ENCODE data around the gene BBX. TPM values are rescaled to one million over a fixed set of nuclear protein-coding genes. Genes with fewer than 3 reads are reported as not detected.

The BBX gene
- total and polyA plus RNA-seq, 2 of the 4 experiments (the other 2 are of a cell fraction) = 13.6 to 107 TPM

DNA sequence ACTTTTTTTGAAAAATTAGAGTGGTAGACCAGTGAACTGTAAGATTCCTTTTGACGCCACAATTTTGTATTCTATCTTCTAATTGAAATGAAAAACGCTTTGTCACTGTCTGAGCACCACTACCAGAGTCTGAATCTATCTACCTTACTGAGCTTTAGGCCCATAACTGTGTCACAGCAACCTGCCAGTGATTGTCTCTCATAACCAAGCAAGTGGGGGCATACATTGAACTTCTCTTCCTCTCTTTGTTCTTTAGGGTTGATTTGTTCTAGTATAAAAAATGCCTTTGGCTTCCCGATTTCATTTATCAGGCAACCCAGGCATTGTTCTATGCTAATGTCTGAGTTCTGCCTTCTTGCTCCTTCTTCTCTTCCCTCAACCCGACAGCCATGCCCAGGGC lies 142.6 kb downstream of the BBX start:
- Histone ChIP-seq H3K4ac (ENCODE audit: low read depth, low read length) (no peak overlapping the region), H3K9me1 (ENCODE audit: insufficient read depth, low read length) (peaks cover 3% of the 10 kb centered on the region; the same call in 1 of the 2 replicates), H3K23ac (ENCODE audit: low read depth, low read length) (no peak overlapping the region), H3K9ac (ENCODE audit: low read depth, low read length) (no peak overlapping the region), H4K91ac (ENCODE audit: insufficient read depth, low read depth, low read length) (no peak overlapping the region), H3K4me2 (ENCODE audit: low read depth, low read length) (no peak overlapping the region), H4K5ac (ENCODE audit: low read depth, low read length) (no peak overlapping the region), H2BK5ac (ENCODE audit: low read depth, low read length, poor library complexity, severe bottlenecking) (no peak overlapping the region), H4K20me1 (ENCODE audit: insufficient read depth, low read length) (no peaks in the 10 kb centered on the region), H3K27ac (ENCODE audit: insufficient read depth, low read length) (no peak overlapping the region), H3K4me3 (ENCODE audit: insufficient read depth, low read depth, low read length) (no peak overlapping the region), H3K27me3 (ENCODE audit: control insufficient read depth, insufficient read depth, low read length) (no peaks in the 10 kb centered on the region), H2AFZ (replicated peaks; ENCODE audit: low read length, poor library complexity) (no peak overlapping the region), H2AK5ac (ENCODE audit: low read depth, low read length) (no peak overlapping the region; the same call in 1 of the 2 replicates), H3K36me3 (ENCODE audit: control insufficient read depth, insufficient read depth, low read length) (no peaks in the 10 kb centered on the region), H3K79me1 (ENCODE audit: low read depth in 1 of 2, low read length in 2 of 2) (peaks cover 0 to 17% of the 10 kb centered on the region in 2 experiments), H2BK20ac (ENCODE audit: low read depth, low read length) (no peak overlapping the region), H3K4me1 (ENCODE audit: control insufficient read depth, insufficient read depth, low read length) (peaks cover 4% of the 10 kb centered on the region), H3K56ac (ENCODE audit: extremely low read depth, insufficient read depth, low read length) (no peak overlapping the region), H2BK120ac (ENCODE audit: low read depth, low read length) (no peak overlapping the region), H4K8ac (ENCODE audit: low read depth in 2 of 2, low read length in 2 of 2) (no peak overlapping the region), H3K14ac (replicated peaks; ENCODE audit: low read depth, low read length) (no peak overlapping the region), H2BK15ac (ENCODE audit: low read depth, low read length) (no peak overlapping the region), H3K18ac (ENCODE audit: low read depth, low read length) (no peak overlapping the region), H3K9me3 (ENCODE audit: control insufficient read depth, insufficient read depth, low read length) (no peaks in the 10 kb centered on the region), H2AK9ac (replicated peaks; ENCODE audit: low read depth, low read length, poor library complexity) (no peak overlapping the region)
- CTCF ChIA-PET = interaction anchor here (0.7 to 0.8 kb wide), 2 partner anchors 12 to 90 kb away, joined by 3 read pairs; no protein-coding TSS in a partner anchor
- ATAC-seq (ENCODE audit: low read depth) (no peak), DNase-seq (no peak)
- TF ChIP-seq, protein P1, sequence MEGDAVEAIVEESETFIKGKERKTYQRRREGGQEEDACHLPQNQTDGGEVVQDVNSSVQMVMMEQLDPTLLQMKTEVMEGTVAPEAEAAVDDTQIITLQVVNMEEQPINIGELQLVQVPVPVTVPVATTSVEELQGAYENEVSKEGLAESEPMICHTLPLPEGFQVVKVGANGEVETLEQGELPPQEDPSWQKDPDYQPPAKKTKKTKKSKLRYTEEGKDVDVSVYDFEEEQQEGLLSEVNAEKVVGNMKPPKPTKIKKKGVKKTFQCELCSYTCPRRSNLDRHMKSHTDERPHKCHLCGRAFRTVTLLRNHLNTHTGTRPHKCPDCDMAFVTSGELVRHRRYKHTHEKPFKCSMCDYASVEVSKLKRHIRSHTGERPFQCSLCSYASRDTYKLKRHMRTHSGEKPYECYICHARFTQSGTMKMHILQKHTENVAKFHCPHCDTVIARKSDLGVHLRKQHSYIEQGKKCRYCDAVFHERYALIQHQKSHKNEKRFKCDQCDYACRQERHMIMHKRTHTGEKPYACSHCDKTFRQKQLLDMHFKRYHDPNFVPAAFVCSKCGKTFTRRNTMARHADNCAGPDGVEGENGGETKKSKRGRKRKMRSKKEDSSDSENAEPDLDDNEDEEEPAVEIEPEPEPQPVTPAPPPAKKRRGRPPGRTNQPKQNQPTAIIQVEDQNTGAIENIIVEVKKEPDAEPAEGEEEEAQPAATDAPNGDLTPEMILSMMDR (conservative IDR thresholded peaks at IDR 0.05; ENCODE audit: low read depth, low read length) = no peak
- TF ChIP-seq SMC3 (IDR thresholded peaks at IDR 0.05; ENCODE audit: low read depth, low read length) (no peak), MAFK (IDR thresholded peaks at IDR 0.05; ENCODE audit: low read depth, low read length) (no peak), CEBPB (IDR thresholded peaks at IDR 0.05; ENCODE audit: low read depth, low read length) (no peak), RAD21 (IDR thresholded peaks at IDR 0.05; ENCODE audit: low read length) (no peak), MAZ (IDR thresholded peaks at IDR 0.05; ENCODE audit: borderline replicate concordance, low read depth, low read length) (no peak), RFX5 (IDR thresholded peaks at IDR 0.05; ENCODE audit: low read depth, low read length) (no peak), MXI1 (IDR thresholded peaks at IDR 0.05; ENCODE audit: borderline replicate concordance, low read depth, low read length) (no peak), CHD1 (IDR thresholded peaks at IDR 0.05; ENCODE audit: low read depth, low read length) (no peak), POLR2A (IDR thresholded peaks at IDR 0.05; ENCODE audit: low read depth, low read length) (no peak), BHLHE40 (IDR thresholded peaks at IDR 0.05; ENCODE audit: low read depth, low read length) (no peak), NFE2L2 (IDR thresholded peaks at IDR 0.05; ENCODE audit: low read depth, low read length) (no peak)
- TF ChIP-seq, protein P2, sequence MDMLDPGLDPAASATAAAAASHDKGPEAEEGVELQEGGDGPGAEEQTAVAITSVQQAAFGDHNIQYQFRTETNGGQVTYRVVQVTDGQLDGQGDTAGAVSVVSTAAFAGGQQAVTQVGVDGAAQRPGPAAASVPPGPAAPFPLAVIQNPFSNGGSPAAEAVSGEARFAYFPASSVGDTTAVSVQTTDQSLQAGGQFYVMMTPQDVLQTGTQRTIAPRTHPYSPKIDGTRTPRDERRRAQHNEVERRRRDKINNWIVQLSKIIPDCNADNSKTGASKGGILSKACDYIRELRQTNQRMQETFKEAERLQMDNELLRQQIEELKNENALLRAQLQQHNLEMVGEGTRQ (IDR thresholded peaks at IDR 0.05; ENCODE audit: low read depth, low read length) = no peak
- TF ChIP-seq, protein P3, sequence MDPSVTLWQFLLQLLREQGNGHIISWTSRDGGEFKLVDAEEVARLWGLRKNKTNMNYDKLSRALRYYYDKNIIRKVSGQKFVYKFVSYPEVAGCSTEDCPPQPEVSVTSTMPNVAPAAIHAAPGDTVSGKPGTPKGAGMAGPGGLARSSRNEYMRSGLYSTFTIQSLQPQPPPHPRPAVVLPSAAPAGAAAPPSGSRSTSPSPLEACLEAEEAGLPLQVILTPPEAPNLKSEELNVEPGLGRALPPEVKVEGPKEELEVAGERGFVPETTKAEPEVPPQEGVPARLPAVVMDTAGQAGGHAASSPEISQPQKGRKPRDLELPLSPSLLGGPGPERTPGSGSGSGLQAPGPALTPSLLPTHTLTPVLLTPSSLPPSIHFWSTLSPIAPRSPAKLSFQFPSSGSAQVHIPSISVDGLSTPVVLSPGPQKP (IDR thresholded peaks at IDR 0.05; ENCODE audit: borderline replicate concordance, low read depth, low read length) = no peak
- in situ Hi-C loops (cut with MboI; ENCODE audit: low sequenced_read_pairs) (no loop called here), dilution Hi-C loops (cut with HindIII; ENCODE audit: low sequenced_read_pairs, unreplicated experiment) (no loop called here), intact Hi-C loops (cut with micrococcal nuclease) (loop anchor here (10.0 kb wide), 1 partner anchor 419 kb away; no protein-coding TSS in a partner anchor)
- no CpG with 5 or more reads among the region's 4 CpGs for WGBS, 2 experiments (ENCODE audit: extremely low coverage in 2 of 2, insufficient read length in 1 of 2)
- POLR2A ChIA-PET (ENCODE audit: unreplicated experiment) = no interaction called here
- no TSS peak for BruUV-seq (replicated peaks)

Data from IMR-90 (cell line).